Measurements from ENCODE around the gene PACRG. TPM values are rescaled to one million over a fixed set of nuclear protein-coding genes. Genes with fewer than 3 reads are reported as not detected.

PACRG gene
- total RNA-seq, 2 donors from 2014 or later, result 1.7 TPM; not detected in 1

DNA sequence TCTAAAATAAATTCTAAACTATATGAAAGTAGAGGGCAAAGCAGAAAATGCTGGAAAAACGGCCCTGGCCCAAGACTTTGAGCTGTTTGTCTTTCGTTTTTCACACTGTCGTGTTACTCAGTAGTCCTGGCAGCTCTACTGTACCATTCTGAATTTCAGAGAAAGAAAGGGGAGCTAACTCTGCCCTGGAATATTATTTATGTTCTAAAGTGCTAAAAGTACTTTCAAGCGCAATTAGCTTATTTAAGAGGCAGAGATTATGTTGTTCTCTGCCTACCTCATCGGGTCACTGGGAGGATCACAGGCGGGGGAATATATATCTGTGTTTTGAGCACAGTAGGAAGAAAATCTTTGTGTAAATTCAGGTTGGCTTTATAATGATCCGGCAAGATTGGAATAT is 534.3 kb downstream of the PACRG start:
- H3K27me3 ChIP-seq, result no peaks in the 10 kb centered on the region
- no peak overlapping the region for H3K27ac ChIP-seq
- no peaks in the 10 kb centered on the region for H3K4me1 ChIP-seq
- no peak overlapping the region for H3K9ac ChIP-seq (ENCODE audit: low read depth in 2 of 2, low read length in 2 of 2)
- TF ChIP-seq, protein P1, sequence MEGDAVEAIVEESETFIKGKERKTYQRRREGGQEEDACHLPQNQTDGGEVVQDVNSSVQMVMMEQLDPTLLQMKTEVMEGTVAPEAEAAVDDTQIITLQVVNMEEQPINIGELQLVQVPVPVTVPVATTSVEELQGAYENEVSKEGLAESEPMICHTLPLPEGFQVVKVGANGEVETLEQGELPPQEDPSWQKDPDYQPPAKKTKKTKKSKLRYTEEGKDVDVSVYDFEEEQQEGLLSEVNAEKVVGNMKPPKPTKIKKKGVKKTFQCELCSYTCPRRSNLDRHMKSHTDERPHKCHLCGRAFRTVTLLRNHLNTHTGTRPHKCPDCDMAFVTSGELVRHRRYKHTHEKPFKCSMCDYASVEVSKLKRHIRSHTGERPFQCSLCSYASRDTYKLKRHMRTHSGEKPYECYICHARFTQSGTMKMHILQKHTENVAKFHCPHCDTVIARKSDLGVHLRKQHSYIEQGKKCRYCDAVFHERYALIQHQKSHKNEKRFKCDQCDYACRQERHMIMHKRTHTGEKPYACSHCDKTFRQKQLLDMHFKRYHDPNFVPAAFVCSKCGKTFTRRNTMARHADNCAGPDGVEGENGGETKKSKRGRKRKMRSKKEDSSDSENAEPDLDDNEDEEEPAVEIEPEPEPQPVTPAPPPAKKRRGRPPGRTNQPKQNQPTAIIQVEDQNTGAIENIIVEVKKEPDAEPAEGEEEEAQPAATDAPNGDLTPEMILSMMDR (IDR thresholded peaks at IDR 0.05), result no peak
- DNase-seq, result no peak
- intact Hi-C loops (cut with DNase I), result no loop called here
- H3K36me3 ChIP-seq, result no peaks in the 10 kb centered on the region
- H3K4me3 ChIP-seq, result no peak overlapping the region
- no peaks in the 10 kb centered on the region for H3K9me3 ChIP-seq

DNA sequence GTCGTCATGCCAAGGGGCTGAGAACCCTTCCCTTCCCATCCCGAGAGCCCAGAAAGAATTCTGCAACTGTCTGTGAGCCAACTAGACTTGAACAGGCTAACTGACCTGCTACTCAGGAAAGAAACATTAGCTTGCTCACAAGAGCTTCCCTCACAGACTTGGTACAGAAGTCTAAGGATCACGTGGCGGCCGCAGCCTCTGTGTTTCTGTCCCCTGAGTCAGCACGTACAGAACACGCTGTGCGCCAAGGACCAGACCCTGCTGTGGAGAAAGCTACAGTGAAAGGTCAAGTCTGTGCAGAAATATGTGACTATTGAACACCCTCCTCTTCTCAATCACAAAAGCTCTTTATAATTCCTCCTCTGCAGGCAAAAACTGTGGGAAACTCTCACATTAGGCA is 535.4 kb downstream of the PACRG start:
- no peak overlapping the region for H3K4me3 ChIP-seq
- H3K27me3 ChIP-seq, result no peaks in the 10 kb centered on the region
- H3K4me1 ChIP-seq, result no peaks in the 10 kb centered on the region
- H3K9ac ChIP-seq (ENCODE audit: low read depth in 2 of 2, low read length in 2 of 2), result no peak overlapping the region
- no peak overlapping the region for H3K27ac ChIP-seq
- TF ChIP-seq, protein P1 (IDR thresholded peaks at IDR 0.05), result no peak
- intact Hi-C loops (cut with DNase I), result no loop called here
- no peaks in the 10 kb centered on the region for H3K9me3 ChIP-seq
- DNase-seq, result no peak
- H3K36me3 ChIP-seq, result no peaks in the 10 kb centered on the region

DNA sequence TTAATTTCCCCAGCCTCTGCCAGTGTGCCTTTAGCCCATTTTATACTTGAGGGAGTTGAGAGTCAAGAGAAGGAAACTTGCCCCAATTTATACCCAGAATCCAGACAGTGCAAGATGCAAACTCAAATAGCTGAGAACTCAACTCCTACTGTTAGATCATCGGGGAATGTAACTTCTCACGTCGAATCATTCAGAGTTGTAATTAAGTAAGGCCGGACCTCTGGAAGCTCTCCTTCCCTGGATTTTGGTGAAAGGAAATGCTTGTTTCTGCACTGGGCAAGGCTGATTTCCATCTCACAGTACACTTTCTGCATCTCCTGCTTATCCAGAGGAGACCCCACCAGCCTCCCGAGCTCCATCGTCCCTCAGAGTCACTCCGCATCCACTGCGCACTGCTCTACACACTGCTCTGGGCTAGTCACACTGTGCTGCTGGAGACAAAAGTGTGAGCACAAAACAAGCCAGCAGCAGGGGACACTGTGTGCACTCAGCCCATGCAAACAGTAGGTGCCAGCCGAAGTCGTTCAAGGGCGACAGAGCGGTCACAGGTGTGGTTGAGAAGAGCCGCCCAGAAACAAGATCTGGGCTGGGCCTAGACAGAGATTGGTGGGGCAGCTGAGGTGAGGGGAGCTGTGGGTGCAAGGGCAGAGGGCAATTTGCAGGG is 536.4 kb downstream of the PACRG start:
- Histone ChIP-seq H3K4me1 (no peaks in the 10 kb centered on the region), H3K27ac (no peak overlapping the region), H3K4me3 (no peak overlapping the region), H3K9me3 (no peaks in the 10 kb centered on the region), H3K9ac (ENCODE audit: low read depth in 2 of 2, low read length in 2 of 2) (no peak overlapping the region), H3K27me3 (no peaks in the 10 kb centered on the region), H3K36me3 (no peaks in the 10 kb centered on the region)
- intact Hi-C loops (cut with DNase I), result no loop called here
- TF ChIP-seq, protein P1 (IDR thresholded peaks at IDR 0.05), result no peak
- DNase-seq, result no peak

DNA sequence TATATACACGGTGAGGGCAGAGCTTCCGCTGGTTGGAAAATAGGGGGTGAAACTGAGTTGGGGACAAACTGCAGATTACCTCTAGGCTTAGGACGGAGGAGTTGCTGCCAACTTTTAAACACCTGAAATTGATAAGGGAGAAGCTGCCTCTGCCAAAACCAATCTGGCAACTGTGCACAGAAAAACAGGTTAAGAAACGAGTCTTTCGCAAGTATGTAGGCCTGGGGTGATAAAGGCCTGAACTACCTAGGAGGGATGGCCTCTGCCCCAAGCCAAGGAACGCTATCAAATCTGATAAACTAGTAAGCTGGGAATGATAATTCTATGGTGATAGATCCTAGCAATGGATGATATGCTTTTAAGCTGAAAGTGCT is 536.9 kb downstream of the PACRG start:
- DNase-seq, result no peak
- intact Hi-C loops (cut with DNase I), result no loop called here
- no peaks in the 10 kb centered on the region for H3K4me1 ChIP-seq
- no peaks in the 10 kb centered on the region for H3K36me3 ChIP-seq
- H3K27me3 ChIP-seq, result no peaks in the 10 kb centered on the region
- no peak overlapping the region for H3K27ac ChIP-seq
- TF ChIP-seq, protein P1 (IDR thresholded peaks at IDR 0.05), result no peak
- H3K9ac ChIP-seq (ENCODE audit: low read depth in 2 of 2, low read length in 2 of 2), result no peak overlapping the region
- H3K4me3 ChIP-seq, result no peak overlapping the region
- H3K9me3 ChIP-seq, result no peaks in the 10 kb centered on the region

DNA sequence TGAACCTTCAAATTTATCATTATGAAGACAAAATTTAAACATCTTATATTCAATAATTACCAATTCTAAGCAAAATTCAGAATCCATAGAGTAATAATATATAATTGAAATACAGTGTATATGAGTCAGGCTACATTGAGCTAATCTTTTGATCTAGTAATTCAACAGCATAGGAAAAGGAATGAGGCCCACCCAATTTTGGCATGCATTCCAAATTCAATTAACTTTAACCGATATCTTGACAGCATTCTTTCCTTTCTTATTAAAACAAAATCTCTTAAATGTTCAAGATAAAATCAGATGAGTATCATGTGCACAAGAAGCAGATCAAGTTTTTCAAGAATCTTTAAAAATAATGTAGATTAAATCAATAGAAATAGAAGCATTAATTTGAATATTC is 553.9 kb downstream of the PACRG start:
- TF ChIP-seq, protein P1 (IDR thresholded peaks at IDR 0.05), result no peak
- intact Hi-C loops (cut with DNase I), result no loop called here
- Histone ChIP-seq H3K9me3 (no peaks in the 10 kb centered on the region), H3K27me3 (no peaks in the 10 kb centered on the region), H3K4me3 (no peak overlapping the region), H3K36me3 (no peaks in the 10 kb centered on the region), H3K4me1 (no peaks in the 10 kb centered on the region), H3K9ac (ENCODE audit: low read depth in 2 of 2, low read length in 2 of 2) (no peak overlapping the region), H3K27ac (no peak overlapping the region)
- no peak for DNase-seq
